ENCODE results near the gene JAML.

DNA sequence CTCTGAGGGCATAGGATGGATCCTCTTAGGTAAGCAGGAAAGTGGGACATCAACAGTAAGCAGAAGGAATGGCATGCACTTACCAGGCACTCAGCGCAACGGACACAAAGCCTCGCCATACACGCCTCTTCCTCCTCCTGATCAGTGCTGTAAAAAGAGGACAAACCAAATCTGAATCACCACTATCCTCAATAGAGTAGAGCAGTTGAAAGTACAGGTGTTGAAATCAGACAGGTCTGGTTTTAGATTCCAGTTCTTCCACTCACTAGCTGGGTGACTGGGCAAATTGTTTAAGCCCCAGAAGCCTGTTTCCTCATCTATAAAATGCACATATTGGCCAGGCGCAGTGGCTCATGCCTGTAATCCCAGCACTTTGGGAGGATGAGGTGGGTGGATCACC, 8.6 kb upstream of the JAML start:
- TF ChIP-seq, protein P1, sequence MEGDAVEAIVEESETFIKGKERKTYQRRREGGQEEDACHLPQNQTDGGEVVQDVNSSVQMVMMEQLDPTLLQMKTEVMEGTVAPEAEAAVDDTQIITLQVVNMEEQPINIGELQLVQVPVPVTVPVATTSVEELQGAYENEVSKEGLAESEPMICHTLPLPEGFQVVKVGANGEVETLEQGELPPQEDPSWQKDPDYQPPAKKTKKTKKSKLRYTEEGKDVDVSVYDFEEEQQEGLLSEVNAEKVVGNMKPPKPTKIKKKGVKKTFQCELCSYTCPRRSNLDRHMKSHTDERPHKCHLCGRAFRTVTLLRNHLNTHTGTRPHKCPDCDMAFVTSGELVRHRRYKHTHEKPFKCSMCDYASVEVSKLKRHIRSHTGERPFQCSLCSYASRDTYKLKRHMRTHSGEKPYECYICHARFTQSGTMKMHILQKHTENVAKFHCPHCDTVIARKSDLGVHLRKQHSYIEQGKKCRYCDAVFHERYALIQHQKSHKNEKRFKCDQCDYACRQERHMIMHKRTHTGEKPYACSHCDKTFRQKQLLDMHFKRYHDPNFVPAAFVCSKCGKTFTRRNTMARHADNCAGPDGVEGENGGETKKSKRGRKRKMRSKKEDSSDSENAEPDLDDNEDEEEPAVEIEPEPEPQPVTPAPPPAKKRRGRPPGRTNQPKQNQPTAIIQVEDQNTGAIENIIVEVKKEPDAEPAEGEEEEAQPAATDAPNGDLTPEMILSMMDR (IDR thresholded peaks at IDR 0.05) = no peak
- no peak for TF ChIP-seq POLR2A (IDR thresholded peaks at IDR 0.05; ENCODE audit: low read depth)
- TF ChIP-seq POLR2AphosphoS5 (IDR thresholded peaks at IDR 0.05) = no peak
- TF ChIP-seq EP300 (IDR thresholded peaks at IDR 0.05) = no peak

Measured in esophagus muscularis mucosa (tissue), 4 donors.